ENCODE results near the gene GALNT17. TPM values are rescaled to one million over a fixed set of nuclear protein-coding genes. Genes with fewer than 3 reads are reported as not detected.

GALNT17 gene
- total RNA-seq, 2 donors from 2014 or later, result not detected

DNA sequence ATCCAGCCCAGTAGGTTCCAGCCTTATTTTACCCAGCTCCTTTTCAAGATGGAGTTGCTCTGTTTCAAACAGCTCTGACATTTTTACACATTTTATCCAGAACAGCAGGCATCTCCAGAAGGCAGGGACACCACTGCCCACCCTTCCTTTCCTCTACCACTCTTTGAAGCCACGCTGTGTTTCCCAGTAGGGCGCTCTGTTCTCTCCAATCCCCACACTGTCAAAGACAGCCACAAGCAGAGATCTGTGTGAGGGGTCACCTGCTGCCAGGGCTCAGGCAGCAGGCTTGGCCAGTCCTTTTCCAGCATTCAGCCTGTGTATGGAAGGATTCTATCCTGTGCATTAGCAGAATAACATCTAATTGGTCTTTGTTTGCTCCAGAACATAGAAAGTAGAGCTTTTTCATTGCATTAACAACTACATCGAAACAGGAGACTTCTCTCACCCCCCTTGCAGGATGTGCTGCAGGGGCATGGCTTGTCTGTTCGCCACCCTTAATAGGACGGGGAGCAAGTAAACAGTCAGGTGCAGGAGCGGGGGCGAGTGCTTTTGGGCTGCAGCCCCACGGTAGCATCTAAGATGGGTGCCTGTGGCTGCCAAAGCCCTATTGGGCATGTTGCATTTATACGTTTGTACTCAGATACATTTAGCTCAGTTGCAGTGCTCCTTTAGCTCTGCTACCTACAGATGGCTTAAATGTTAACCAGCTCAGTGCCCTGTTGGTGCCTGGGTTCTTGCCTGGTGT lies 326.1 kb downstream of the GALNT17 start:
- H3K4me1 Mint-ChIP-seq (ENCODE audit: low read depth), result no peaks in the 10 kb centered on the region
- no peaks in the 10 kb centered on the region for H3K36me3 Mint-ChIP-seq (ENCODE audit: insufficient read depth in 2 of 2)
- no peaks in the 10 kb centered on the region for H3K27me3 Mint-ChIP-seq (ENCODE audit: low read depth)
- ATAC-seq (replicated peaks in 1 of 2) (no peak), DNase-seq (no peak)
- H3K4me3 Mint-ChIP-seq, result no peak overlapping the region
- no peak overlapping the region for H3K27ac Mint-ChIP-seq
- H3K9me3 Mint-ChIP-seq, result peaks cover 2 to 13% of the 10 kb centered on the region in 2 donors

- H3K36me3 Mint-ChIP-seq (ENCODE audit: insufficient read depth in 2 of 2), result no peaks in the 10 kb centered on the region
- peaks cover 2 to 10% of the 10 kb centered on the region in 2 donors for H3K9me3 Mint-ChIP-seq
- H3K4me1 Mint-ChIP-seq (ENCODE audit: low read depth), result no peaks in the 10 kb centered on the region
- H3K27ac Mint-ChIP-seq, result no peak overlapping the region
- H3K27me3 Mint-ChIP-seq (ENCODE audit: low read depth), result no peaks in the 10 kb centered on the region
- no peak overlapping the region for H3K4me3 Mint-ChIP-seq
- ATAC-seq (replicated peaks in 1 of 2) (no peak), DNase-seq (no peak)
Measured at GRCh38 chr7:71459132-71459531, 327.2 kb downstream of the GALNT17 start.

- H3K9me3 Mint-ChIP-seq, result peaks cover 2 to 10% of the 10 kb centered on the region in 2 donors
- no peaks in the 10 kb centered on the region for H3K27me3 Mint-ChIP-seq (ENCODE audit: low read depth)
- H3K36me3 Mint-ChIP-seq (ENCODE audit: insufficient read depth in 2 of 2), result no peaks in the 10 kb centered on the region
- H3K27ac Mint-ChIP-seq, result no peak overlapping the region
- no peaks in the 10 kb centered on the region for H3K4me1 Mint-ChIP-seq (ENCODE audit: low read depth)
- no peak for DNase-seq
- no peak overlapping the region for H3K4me3 Mint-ChIP-seq
- no peak for ATAC-seq (replicated peaks in 1 of 2)
Measured at GRCh38 chr7:71461572-71461971, 329.6 kb downstream of the GALNT17 start.

GRCh38 chr7:71465741-71466189 lies 333.8 kb downstream of the GALNT17 start:
- H3K27ac Mint-ChIP-seq, result no peak overlapping the region
- DNase-seq, result no peak
- ATAC-seq (replicated peaks in 1 of 2), result no peak
- no peaks in the 10 kb centered on the region for H3K36me3 Mint-ChIP-seq (ENCODE audit: insufficient read depth in 2 of 2)
- H3K4me3 Mint-ChIP-seq, result no peak overlapping the region
- H3K4me1 Mint-ChIP-seq (ENCODE audit: low read depth), result no peaks in the 10 kb centered on the region
- H3K9me3 Mint-ChIP-seq, result peaks cover 5 to 9% of the 10 kb centered on the region in 2 donors
- H3K27me3 Mint-ChIP-seq (ENCODE audit: low read depth), result no peaks in the 10 kb centered on the region

GRCh38 chr7:71466448-71467145 lies 334.7 kb downstream of the GALNT17 start:
- ATAC-seq (replicated peaks in 1 of 2), result no peak
- no peak overlapping the region for H3K4me3 Mint-ChIP-seq
- peaks cover 5 to 11% of the 10 kb centered on the region in 2 donors for H3K9me3 Mint-ChIP-seq
- no peaks in the 10 kb centered on the region for H3K27me3 Mint-ChIP-seq (ENCODE audit: low read depth)
- no peaks in the 10 kb centered on the region for H3K36me3 Mint-ChIP-seq (ENCODE audit: insufficient read depth in 2 of 2)
- H3K4me1 Mint-ChIP-seq (ENCODE audit: low read depth), result no peaks in the 10 kb centered on the region
- no peak for DNase-seq
- H3K27ac Mint-ChIP-seq, result no peak overlapping the region

- no peaks in the 10 kb centered on the region for H3K4me1 Mint-ChIP-seq (ENCODE audit: low read depth)
- H3K4me3 Mint-ChIP-seq, result no peak overlapping the region
- H3K9me3 Mint-ChIP-seq, result peaks cover 6 to 9% of the 10 kb centered on the region in 2 donors
- ATAC-seq (replicated peaks in 1 of 2) (no peak), DNase-seq (no peak)
- no peaks in the 10 kb centered on the region for H3K36me3 Mint-ChIP-seq (ENCODE audit: insufficient read depth in 2 of 2)
- no peak overlapping the region for H3K27ac Mint-ChIP-seq
- no peaks in the 10 kb centered on the region for H3K27me3 Mint-ChIP-seq (ENCODE audit: low read depth)
Measured at GRCh38 chr7:71470326-71470725, 338.4 kb downstream of the GALNT17 start.

DNA sequence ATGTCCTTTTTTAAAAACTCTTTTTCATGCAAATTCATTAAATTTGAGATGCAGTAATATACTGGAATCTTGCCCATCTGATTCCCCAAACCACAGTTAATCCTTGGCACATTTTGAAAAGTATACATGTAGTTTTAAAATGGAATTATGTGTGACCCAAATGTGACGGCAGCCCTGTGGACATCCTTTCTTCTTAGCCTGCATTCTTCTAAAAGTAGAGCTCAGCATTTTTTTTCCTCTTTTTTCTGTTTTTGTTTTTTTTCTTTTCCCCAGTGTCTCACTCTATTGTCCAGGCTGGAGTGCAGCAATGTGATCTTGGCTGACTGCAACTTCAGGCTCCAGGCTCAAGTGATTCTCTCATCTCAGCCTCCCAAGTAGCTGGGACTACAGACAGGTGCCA lies 338.9 kb downstream of the GALNT17 start:
- no peak for DNase-seq
- Mint-ChIP-seq H3K9me3 (peaks cover 6 to 9% of the 10 kb centered on the region in 2 donors), H3K27ac (no peak overlapping the region), H3K4me3 (no peak overlapping the region), H3K36me3 (ENCODE audit: insufficient read depth in 2 of 2) (no peaks in the 10 kb centered on the region), H3K4me1 (ENCODE audit: low read depth) (no peaks in the 10 kb centered on the region), H3K27me3 (ENCODE audit: low read depth) (no peaks in the 10 kb centered on the region)
- no peak for ATAC-seq (replicated peaks in 1 of 2)

DNA sequence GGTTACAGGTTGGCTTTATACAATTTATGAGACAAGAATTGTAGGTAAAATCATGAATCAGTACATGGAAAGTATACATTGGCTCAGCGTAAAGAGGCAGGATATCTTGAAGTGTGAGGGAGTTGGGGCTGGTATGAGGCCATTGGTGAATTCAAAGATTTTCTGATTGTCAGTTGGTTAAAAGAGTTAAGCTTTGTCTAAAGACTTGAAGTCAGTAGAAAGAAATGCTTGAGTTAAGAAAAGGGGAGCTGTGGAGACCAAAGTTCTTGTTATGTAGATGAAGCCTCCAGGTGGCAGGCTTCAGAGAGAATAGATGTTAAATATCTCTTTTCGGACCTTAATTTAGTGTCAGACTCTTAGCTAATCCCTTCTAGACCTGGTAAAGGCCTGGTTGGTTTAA lies 341.0 kb downstream of the GALNT17 start:
- ATAC-seq (replicated peaks in 1 of 2) (no peak), DNase-seq (no peak)
- H3K27ac Mint-ChIP-seq, result no peak overlapping the region
- H3K4me1 Mint-ChIP-seq (ENCODE audit: low read depth), result no peaks in the 10 kb centered on the region
- H3K27me3 Mint-ChIP-seq (ENCODE audit: low read depth), result no peaks in the 10 kb centered on the region
- peaks cover 0 to 3% of the 10 kb centered on the region in 2 donors for H3K36me3 Mint-ChIP-seq (ENCODE audit: insufficient read depth in 2 of 2)
- H3K4me3 Mint-ChIP-seq, result no peak overlapping the region
- peaks cover 11 to 14% of the 10 kb centered on the region in 2 donors for H3K9me3 Mint-ChIP-seq

- Mint-ChIP-seq H3K4me1 (ENCODE audit: low read depth) (no peaks in the 10 kb centered on the region), H3K27me3 (ENCODE audit: low read depth) (no peaks in the 10 kb centered on the region), H3K9me3 (peaks cover 11 to 14% of the 10 kb centered on the region in 2 donors), H3K36me3 (ENCODE audit: insufficient read depth in 2 of 2) (peaks cover 0 to 3% of the 10 kb centered on the region in 2 donors), H3K4me3 (no peak overlapping the region), H3K27ac (no peak overlapping the region)
- ATAC-seq (replicated peaks in 1 of 2) (no peak), DNase-seq (no peak)
Measured at GRCh38 chr7:71473366-71473967, 341.5 kb downstream of the GALNT17 start.

GRCh38 chr7:71477441-71477840 lies 345.5 kb downstream of the GALNT17 start:
- no peak overlapping the region for H3K27ac Mint-ChIP-seq
- no peak for DNase-seq
- H3K27me3 Mint-ChIP-seq (ENCODE audit: low read depth), result no peaks in the 10 kb centered on the region
- no peak for ATAC-seq (replicated peaks in 1 of 2)
- H3K9me3 Mint-ChIP-seq, result peaks cover 8 to 9% of the 10 kb centered on the region in 2 donors
- H3K4me1 Mint-ChIP-seq (ENCODE audit: low read depth), result no peaks in the 10 kb centered on the region
- peaks cover 0 to 3% of the 10 kb centered on the region in 2 donors for H3K36me3 Mint-ChIP-seq (ENCODE audit: insufficient read depth in 2 of 2)
- H3K4me3 Mint-ChIP-seq, result no peak overlapping the region

- H3K9me3 Mint-ChIP-seq, result peaks cover 5% of the 10 kb centered on the region in 2 donors
- H3K27me3 Mint-ChIP-seq (ENCODE audit: low read depth), result no peaks in the 10 kb centered on the region
- ATAC-seq (replicated peaks in 1 of 2), result no peak
- no peak for DNase-seq
- no peaks in the 10 kb centered on the region for H3K4me1 Mint-ChIP-seq (ENCODE audit: low read depth)
- H3K36me3 Mint-ChIP-seq (ENCODE audit: insufficient read depth in 2 of 2), result peaks cover 0 to 3% of the 10 kb centered on the region in 2 donors
- no peak overlapping the region for H3K4me3 Mint-ChIP-seq
- H3K27ac Mint-ChIP-seq, result no peak overlapping the region
Measured at GRCh38 chr7:71479231-71479630, 347.3 kb downstream of the GALNT17 start.

DNA sequence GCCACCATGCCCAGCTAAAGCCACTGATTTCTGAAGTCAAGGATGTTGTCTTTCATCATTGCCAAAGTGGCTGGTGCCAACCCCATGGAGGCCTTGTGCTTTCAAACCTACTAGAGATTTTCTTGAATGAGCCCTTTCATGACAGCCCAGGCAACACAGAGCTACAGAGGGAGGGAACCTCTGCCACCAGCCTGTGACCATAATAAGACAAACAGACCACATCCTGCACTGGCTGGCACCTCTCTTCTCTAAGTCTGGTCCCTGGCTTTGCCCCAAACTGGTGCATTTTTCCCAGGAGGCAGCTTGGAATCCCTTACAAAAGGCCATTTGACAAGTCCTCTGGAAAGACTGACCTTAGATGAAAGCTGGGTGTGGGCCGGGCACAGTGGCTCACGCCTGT lies 348.8 kb downstream of the GALNT17 start:
- Mint-ChIP-seq H3K9me3 (peaks cover 5% of the 10 kb centered on the region in 2 donors), H3K4me1 (ENCODE audit: low read depth) (no peaks in the 10 kb centered on the region), H3K27me3 (ENCODE audit: low read depth) (no peaks in the 10 kb centered on the region), H3K4me3 (no peak overlapping the region), H3K27ac (no peak overlapping the region), H3K36me3 (ENCODE audit: insufficient read depth in 2 of 2) (peaks cover 0 to 3% of the 10 kb centered on the region in 2 donors)
- DNase-seq (no peak), ATAC-seq (replicated peaks in 1 of 2) (no peak)

GRCh38 chr7:71482284-71482683 lies 350.3 kb downstream of the GALNT17 start:
- no peak overlapping the region for H3K27ac Mint-ChIP-seq
- no peaks in the 10 kb centered on the region for H3K27me3 Mint-ChIP-seq (ENCODE audit: low read depth)
- no peak for ATAC-seq (replicated peaks in 1 of 2)
- no peak overlapping the region for H3K4me3 Mint-ChIP-seq
- no peak for DNase-seq
- H3K36me3 Mint-ChIP-seq (ENCODE audit: insufficient read depth in 2 of 2), result no peaks in the 10 kb centered on the region
- no peaks in the 10 kb centered on the region for H3K4me1 Mint-ChIP-seq (ENCODE audit: low read depth)
- H3K9me3 Mint-ChIP-seq, result peaks cover 0 to 2% of the 10 kb centered on the region in 2 donors
